GM18907 (cell line): Measurements from ENCODE around the gene CD28.

Experiments used
- ATAC-seq: cut with Tn5 transposase; IDR thresholded peaks from one replicate; pipeline ENCODE4 v1.9.1; 2021; ENCODE audit warnings: mild to moderate bottlenecking, moderate library complexity; ENCODE audit not compliant: unreplicated experiment

The CD28 gene

DNA sequence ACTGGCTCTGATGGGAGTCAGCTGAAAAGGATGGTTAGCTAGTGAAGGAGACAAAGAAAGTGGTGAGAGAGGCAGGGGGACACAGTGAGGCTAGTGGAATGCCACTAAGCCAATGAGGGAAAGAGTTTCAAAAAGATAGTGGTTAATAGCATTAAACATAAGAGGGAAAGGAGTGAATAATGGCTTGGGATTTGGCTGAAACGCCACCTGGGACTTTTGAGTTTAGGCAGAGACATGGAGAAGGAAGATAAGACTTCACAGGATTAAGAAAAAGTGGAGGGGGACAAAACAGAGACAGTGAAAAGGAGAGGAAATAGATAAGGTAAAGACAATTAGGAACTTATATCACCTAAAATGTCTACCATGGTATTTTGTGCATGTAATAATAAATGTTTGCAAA, 6.9 kb downstream of the CD28 start:
- no peak for ATAC-seq

- no peak for ATAC-seq
Observed at GRCh38 chr2:203714112-203714511, 7.7 kb downstream of the CD28 start.

GRCh38 chr2:203715744-203716143, 9.3 kb downstream of the CD28 start:
- ATAC-seq: no peak

- ATAC-seq: peak; percentile 95
Observed at GRCh38 chr2:203718087-203718486, 11.6 kb downstream of the CD28 start.

- ATAC-seq: no peak
Observed at GRCh38 chr2:203719456-203720410, 13.3 kb downstream of the CD28 start.

DNA sequence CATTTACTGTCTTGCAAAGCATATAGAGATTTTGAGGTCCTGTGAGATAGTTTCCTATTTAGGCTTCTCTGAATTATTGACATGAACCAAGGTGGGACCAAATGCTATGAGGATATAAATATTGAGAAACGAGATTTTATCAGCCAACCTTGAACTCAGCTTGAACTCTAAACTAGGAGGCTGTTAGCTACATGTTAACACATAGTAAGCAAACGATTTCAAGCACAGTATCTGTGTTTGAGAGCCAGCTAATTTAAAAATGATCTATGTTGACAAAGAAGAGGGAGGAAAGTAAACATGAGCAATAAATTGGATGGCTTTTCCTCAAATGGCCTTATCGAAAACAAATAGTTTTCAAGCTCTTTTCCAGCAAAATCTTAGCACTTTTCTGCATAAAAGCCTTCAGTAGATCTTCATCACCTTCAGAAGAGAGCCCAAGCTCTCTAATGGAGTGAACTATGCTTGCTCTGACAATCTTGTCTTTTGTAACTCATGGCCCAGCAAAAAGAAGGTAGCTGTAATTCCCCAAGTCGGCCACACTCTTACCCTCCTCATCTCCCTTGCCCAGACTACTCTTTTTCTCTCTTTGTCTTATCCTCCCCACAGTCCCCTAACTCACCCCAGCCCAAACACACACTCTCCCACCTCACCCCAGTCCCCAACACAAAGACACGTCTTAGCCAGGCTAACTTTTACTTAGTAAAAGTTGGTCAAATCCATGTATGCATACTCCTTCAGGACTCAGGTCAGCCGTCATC, 14.7 kb downstream of the CD28 start:
- ATAC-seq: no peak

GRCh38 chr2:203721781-203722300, 15.4 kb downstream of the CD28 start:
- ATAC-seq: no peak

GRCh38 chr2:203722411-203722810, 16.0 kb downstream of the CD28 start:
- ATAC-seq: no peak

DNA sequence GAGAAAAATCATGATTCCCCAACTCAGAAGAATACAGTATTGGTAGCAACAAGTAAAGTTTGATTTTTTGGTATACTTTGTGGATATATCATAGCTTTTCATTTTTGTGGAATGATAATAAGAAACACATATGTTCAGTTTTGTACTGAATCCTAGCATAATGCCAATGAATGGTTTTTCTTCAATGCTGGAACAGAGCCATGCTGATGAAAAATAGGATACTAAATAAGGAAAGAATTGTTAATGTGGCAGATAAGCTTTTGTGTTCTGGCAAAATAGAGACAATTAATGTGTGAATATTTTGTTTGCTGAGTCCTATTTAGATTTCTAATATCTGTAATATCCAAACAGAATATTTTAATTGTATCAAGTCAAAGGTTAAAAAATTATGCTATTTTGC, 21.9 kb downstream of the CD28 start:
- no peak for ATAC-seq

- no peak for ATAC-seq
Observed at GRCh38 chr2:203730076-203730729, 23.8 kb downstream of the CD28 start.

DNA sequence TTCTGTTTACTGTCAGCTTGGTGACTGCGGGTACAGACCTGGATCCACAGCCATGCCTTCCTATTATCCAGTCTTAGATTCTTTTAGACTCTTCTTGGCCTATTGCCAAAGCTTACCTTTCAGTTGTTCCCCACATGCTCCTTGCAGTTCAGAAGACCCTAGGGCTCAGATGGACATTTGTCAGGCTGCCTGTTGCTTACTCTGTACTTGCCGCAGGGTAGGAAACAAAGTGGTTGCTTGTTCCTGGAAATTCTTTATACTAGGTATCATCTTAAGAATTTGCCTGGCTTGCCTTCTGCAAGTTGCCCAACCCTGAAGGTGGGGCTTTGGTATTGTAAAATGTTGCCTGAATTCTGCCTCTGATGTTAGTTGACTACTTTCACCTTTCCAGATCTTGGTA, 24.4 kb downstream of the CD28 start:
- no peak for ATAC-seq

- no peak for ATAC-seq
Observed at GRCh38 chr2:203732092-203732952, 25.9 kb downstream of the CD28 start.

DNA sequence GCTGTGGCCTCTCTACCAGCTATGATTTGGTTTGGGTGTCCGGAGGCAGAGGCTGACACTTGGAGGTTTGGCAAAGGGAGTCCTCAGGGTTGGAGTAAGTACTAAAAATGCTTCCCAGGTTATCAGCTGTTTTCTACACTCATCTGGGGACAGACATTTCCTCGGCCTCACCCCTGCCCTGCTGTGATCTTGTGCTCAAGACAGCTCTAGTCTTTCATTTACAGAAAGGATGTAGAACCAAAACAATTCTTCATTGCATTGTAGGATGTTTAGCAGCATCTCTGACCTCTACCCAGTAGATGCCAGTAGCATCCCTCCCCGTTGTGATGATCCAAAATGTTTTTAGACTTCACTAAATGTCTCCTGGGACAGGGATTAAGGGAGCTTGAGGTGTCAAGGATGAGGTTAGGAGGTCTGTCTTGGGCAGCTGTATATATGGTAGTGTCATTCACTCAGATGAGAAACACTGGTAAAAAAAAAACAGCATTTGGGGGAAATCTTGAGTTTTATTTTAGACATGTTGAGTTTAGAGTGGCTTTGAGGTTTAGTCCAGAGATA, 26.6 kb downstream of the CD28 start:
- ATAC-seq: no peak

GRCh38 chr2:203733684-203734083, 27.2 kb downstream of the CD28 start:
- ATAC-seq: no peak

DNA sequence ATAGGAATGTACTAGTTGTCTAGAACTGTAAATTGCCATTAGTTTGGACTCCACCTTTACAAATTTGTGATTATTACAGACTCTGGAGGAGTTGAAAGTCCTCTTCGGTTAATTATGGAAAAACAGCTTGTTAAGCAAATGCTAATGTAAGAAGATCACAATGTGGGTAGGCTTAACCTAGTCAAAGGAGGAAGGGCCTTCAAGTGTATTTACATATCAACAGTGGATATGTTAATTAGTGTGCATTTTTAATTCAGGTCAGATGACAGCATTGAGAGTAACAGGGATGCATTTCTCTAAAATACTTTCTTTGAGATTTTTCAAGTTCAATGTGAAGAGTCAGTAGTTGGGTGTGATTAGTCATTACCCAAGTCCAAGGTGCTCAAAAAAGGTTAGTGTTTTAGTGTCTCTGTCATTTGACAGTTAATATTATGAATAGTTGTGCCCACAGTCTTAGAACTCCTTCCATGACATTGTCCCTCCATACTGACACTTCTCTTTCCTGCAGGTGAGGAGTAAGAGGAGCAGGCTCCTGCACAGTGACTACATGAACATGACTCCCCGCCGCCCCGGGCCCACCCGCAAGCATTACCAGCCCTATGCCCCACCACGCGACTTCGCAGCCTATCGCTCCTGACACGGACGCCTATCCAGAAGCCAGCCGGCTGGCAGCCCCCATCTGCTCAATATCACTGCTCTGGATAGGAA, 28.0 kb downstream of the CD28 start:
- no peak for ATAC-seq

- no peak for ATAC-seq
Observed at GRCh38 chr2:203737360-203737759, 30.9 kb downstream of the CD28 start.

- ATAC-seq: no peak
Observed at GRCh38 chr2:203739351-203739750, 32.9 kb downstream of the CD28 start.

DNA sequence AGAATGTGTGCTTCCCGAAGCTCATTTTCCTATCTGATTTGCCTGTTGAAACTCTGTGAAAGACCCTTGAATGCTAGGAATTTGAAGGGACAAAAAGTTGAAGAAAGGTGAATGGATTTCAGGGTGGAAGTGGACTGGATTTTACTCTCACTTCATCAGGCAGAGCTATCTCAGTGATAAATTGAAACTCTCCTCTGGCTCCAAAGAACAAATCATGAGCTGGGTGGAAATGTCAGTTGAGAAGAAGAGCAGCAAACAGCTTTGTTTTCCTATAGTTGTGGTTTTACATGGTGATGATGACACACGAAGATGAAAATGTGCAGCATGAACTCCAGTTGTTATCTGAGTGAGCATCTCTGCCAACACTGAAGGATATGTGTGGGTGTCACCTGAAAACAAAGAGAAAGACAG, 34.4 kb downstream of the CD28 start:
- no peak for ATAC-seq

GRCh38 chr2:203741566-203741965, 35.1 kb downstream of the CD28 start:
- ATAC-seq: no peak
